Measurements from ENCODE around the gene PARP3.

PARP3 gene

GRCh38 chr3:51934139-51934850, 7.9 kb upstream of the PARP3 start:
- FAIRE-seq, result no peak

GRCh38 chr3:51934991-51935885, 6.9 kb upstream of the PARP3 start:
- no peak for FAIRE-seq

- no peak for FAIRE-seq
These were observed 6.0 kb upstream of the PARP3 start for GRCh38 chr3:51935886-51936755.

GRCh38 chr3:51937014-51937413, 5.1 kb upstream of the PARP3 start:
- no peak for FAIRE-seq

GRCh38 chr3:51937611-51938450, 4.3 kb upstream of the PARP3 start:
- FAIRE-seq, result no peak

- FAIRE-seq, result no peak
These were observed 3.3 kb upstream of the PARP3 start for GRCh38 chr3:51938780-51939425.

GRCh38 chr3:51940648-51941462, 1.3 kb upstream of the PARP3 start:
- no peak for FAIRE-seq

GRCh38 chr3:51941463-51941797, 733 bp upstream of the PARP3 start:
- no peak for FAIRE-seq

GRCh38 chr3:51942603-51943450, 664 bp downstream of the PARP3 start:
- FAIRE-seq, result no peak

- no peak for FAIRE-seq
These were observed 1.6 kb downstream of the PARP3 start for GRCh38 chr3:51943451-51944391.

GRCh38 chr3:51944451-51945021, 2.4 kb downstream of the PARP3 start:
- FAIRE-seq, result no peak

GRCh38 chr3:51945031-51945840, 3.1 kb downstream of the PARP3 start:
- FAIRE-seq, result no peak

- no peak for FAIRE-seq
These were observed 4.0 kb downstream of the PARP3 start for GRCh38 chr3:51945926-51946705.

GRCh38 chr3:51946796-51947195, 4.6 kb downstream of the PARP3 start:
- FAIRE-seq, result no peak

GRCh38 chr3:51947215-51947900, 5.2 kb downstream of the PARP3 start:
- no peak for FAIRE-seq

- no peak for FAIRE-seq
These were observed 5.9 kb downstream of the PARP3 start for GRCh38 chr3:51948016-51948580.
